Bronchial epithelial cell (primary cell): ENCODE data around the gene SCAF1. TPM values are rescaled to one million over a fixed set of nuclear protein-coding genes. Genes with fewer than 3 reads are reported as not detected.

Source experiments
- DNase-seq: peaks from one replicate; pipeline ENCODE4 v3.0.0-alpha.2; 2010; ENCODE audit warnings: low read depth
- FAIRE-seq: peaks from 2 replicates; lab custom pipeline; 2011; peaks lifted over from hg19 to GRCh38; lab: Jason Lieb, UNC
- H3K27me3 ChIP-seq: 2 replicates; pipeline ENCODE4 v1.5.1; 2011; ENCODE audit warnings: low read length; ENCODE audit not compliant: control insufficient read depth, insufficient read depth
- H3K36me3 ChIP-seq: 2 replicates; pipeline ENCODE4 v1.5.1; 2011; ENCODE audit warnings: low read length; ENCODE audit not compliant: control insufficient read depth, insufficient read depth
- H3K4me3 ChIP-seq: 2 replicates; pipeline ENCODE4 v1.5.1; 2011; ENCODE audit warnings: mild to moderate bottlenecking, low read depth, low read length, control low read depth
- total RNA-seq: library from RNA; depleted of rRNA; stranded (reverse); fragments of >200 nt; gene quantifications from 2 replicates; pipeline ENCODE4 v1.2.1, GENCODE V29; 2014
- TF ChIP-seq, protein P1 (sequence below): IDR thresholded peaks from 2 replicates; pipeline ENCODE4 v1.5.1; 2011; ENCODE audit warnings: mild to moderate bottlenecking, moderate library complexity, low read length, control low read depth, inconsistent platforms; ENCODE audit not compliant: insufficient read depth, severe bottlenecking

Gene SCAF1
- total RNA-seq, 1 donor from 2014 or later, result 5.5 TPM

DNA sequence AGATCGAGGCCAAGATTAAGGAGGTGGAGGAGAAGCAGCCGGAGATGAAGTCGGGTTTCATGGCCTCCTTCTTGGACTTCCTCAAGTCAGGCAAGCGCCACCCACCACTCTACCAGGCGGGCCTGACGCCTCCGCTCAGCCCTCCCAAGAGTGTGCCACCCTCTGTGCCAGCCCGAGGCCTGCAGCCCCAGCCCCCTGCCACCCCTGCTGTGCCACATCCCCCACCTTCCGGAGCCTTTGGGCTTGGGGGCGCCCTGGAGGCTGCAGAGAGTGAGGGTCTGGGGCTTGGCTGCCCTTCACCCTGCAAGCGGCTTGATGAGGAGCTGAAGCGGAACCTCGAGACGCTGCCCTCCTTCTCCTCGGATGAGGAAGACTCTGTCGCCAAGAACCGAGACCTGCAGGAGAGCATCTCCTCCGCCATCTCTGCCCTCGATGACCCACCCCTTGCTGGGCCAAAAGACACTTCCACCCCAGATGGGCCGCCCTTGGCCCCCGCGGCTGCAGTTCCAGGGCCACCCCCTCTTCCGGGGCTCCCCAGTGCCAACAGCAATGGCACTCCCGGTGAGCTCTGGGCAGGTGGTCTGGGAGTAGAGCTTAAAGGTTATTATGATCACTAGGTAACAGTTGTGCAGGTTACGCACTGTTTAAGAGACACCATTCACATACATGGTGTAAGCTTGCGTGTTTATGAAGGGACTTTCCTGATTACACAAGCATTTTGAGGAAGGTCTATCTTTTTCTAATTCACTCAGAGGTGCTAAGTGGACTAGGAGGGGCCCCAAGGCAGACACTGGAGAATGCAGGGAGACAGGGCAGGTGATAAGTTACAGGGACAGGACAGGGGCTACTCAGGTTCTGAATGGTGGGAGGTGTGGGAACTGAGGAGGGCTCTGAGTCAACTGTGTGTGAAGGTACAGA is 42.4 kb upstream of the SCAF1 start:
- no peaks in the 10 kb centered on the region for H3K27me3 ChIP-seq
- DNase-seq (no peak), FAIRE-seq (no peak)
- TF ChIP-seq, protein P1, sequence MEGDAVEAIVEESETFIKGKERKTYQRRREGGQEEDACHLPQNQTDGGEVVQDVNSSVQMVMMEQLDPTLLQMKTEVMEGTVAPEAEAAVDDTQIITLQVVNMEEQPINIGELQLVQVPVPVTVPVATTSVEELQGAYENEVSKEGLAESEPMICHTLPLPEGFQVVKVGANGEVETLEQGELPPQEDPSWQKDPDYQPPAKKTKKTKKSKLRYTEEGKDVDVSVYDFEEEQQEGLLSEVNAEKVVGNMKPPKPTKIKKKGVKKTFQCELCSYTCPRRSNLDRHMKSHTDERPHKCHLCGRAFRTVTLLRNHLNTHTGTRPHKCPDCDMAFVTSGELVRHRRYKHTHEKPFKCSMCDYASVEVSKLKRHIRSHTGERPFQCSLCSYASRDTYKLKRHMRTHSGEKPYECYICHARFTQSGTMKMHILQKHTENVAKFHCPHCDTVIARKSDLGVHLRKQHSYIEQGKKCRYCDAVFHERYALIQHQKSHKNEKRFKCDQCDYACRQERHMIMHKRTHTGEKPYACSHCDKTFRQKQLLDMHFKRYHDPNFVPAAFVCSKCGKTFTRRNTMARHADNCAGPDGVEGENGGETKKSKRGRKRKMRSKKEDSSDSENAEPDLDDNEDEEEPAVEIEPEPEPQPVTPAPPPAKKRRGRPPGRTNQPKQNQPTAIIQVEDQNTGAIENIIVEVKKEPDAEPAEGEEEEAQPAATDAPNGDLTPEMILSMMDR, result no peak
- H3K4me3 ChIP-seq, result no peak overlapping the region
- H3K36me3 ChIP-seq, result peaks cover 35% of the 10 kb centered on the region

DNA sequence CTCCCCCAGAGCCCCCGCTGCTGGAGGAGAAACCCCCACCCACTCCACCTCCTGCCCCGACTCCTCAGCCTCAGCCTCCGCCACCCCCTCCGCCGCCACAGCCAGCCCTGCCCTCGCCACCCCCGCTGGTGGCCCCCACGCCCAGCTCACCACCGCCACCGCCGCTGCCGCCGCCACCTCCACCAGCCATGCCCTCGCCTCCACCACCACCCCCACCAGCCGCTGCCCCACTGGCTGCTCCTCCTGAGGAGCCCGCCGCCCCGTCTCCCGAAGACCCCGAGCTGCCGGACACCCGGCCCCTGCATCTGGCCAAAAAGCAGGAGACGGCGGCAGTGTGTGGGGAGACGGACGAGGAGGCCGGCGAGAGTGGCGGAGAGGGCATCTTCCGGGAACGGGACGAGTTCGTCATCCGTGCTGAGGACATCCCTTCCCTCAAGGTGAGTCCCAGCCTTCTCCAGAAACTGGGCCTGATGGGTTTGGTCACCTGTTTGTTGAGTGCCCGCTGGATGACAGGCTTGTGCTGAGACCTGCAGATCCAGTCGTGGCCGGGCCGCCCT is 40.4 kb upstream of the SCAF1 start:
- FAIRE-seq, result no peak
- H3K36me3 ChIP-seq, result peaks cover 30% of the 10 kb centered on the region

DNA sequence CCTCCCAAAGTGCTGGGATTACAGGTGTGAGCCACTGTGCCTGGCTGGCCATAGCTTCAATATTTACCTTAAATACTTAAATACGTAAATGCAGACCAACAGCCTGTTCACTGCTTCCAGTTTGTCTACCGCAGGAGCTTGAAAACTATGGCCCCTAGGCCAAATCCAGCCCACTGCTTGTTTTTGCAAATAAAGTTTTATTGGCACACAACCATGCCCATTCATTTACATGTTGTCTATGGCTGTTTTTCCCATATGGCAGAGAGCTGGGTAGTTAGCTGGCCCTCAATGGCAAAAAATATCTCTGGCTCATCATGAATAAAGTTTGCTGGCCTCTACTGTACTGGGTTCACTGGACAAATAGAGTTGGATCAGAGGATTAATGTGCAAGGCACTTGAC is 39.2 kb upstream of the SCAF1 start:
- DNase-seq, result no peak
- no peak for FAIRE-seq
- Histone ChIP-seq H3K36me3 (peaks cover 30% of the 10 kb centered on the region), H3K4me3 (no peak overlapping the region), H3K27me3 (no peaks in the 10 kb centered on the region)
- TF ChIP-seq, protein P1, result no peak

More for the DNA sequence above, 40.4 kb upstream of the SCAF1 start:
- no peaks in the 10 kb centered on the region for H3K27me3 ChIP-seq
- no peak for DNase-seq
- no peak overlapping the region for H3K4me3 ChIP-seq
- TF ChIP-seq, protein P1, result no peak

DNA sequence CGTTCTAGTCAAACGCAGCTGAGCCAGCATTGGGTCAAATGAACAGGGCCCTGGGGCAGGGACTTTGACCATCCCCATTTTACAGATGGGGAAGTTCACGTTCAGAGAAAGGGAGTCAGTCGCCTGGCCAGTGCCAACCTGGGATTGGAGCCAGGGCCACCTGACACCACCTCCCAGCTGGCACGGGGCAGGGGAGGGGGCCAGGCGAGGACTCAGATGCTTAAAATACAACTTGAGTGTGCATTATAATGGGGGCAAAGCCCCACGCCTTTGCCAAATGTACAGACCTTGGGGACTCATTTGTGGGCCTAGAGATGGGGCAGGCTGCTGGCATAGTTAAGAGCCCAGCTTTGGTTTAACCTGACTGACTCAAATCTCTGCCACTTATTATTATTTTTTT is 36.4 kb upstream of the SCAF1 start:
- peaks cover 19% of the 10 kb centered on the region for H3K36me3 ChIP-seq
- H3K27me3 ChIP-seq, result no peaks in the 10 kb centered on the region
- no peak for DNase-seq
- H3K4me3 ChIP-seq, result no peak overlapping the region
- FAIRE-seq, result no peak
- TF ChIP-seq, protein P1, result no peak

DNA sequence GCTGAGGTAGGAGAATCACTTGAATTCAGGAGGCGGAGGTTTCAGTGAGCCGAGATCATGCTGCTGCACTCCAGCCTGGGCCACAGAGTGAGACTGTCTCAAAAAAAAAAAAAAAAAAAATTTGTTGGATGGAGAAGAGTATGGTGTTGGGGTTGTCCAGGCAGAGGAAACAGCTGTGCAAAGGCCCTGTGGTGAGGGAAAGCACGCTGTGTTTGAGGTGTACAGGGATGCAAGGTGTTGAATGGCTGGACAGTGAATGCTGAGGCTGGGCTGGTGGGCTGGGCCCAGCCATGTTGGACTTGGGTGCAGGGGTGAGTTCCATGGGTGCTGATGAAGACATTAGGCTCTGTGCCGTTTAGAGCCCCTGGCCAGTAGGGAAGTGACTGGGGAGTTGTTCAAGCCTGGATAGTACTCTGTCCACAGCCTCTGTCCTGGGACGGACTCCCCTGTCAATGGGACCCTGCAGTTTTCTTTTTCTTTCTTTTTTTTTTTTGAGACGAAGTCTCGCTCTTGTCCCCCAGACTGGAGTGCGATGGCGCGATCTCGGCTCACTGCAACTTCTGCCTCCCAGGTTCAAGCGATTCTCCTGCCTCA is 32.4 kb upstream of the SCAF1 start:
- H3K4me3 ChIP-seq, result no peak overlapping the region
- FAIRE-seq, result no peak
- peaks cover 13% of the 10 kb centered on the region for H3K36me3 ChIP-seq
- TF ChIP-seq, protein P1, result no peak
- no peaks in the 10 kb centered on the region for H3K27me3 ChIP-seq
- no peak for DNase-seq
